ENCODE results near the gene ATXN7. TPM values are rescaled to one million over a fixed set of nuclear protein-coding genes. Genes with fewer than 3 reads are reported as not detected.

ATXN7 gene
- total and polyA plus RNA-seq, 2 of the 13 experiments (the other 11 are each of a cell fraction or from before 2014, with no cell fraction given): 13.8 to 20.0 TPM

DNA sequence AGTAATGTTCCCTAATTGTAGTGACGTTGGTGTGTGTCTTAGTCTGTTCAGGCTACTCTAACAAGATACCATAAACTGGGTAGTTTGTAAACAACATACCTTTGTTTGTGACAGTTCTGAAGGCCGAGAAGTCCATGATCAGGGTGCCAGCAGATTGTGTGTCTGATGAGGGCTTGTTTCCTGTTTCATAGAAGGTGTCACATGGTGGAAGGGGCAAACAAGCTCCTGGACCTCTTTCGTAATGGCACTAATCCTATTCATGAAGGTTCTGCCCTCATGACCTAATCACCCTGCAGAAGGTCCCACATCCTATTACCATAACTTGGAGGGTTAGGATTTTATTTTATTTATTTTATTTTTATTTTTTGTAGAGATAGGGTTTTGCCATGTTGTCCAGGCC lies 11.1 kb downstream of the ATXN7 start:
- WGBS (ENCODE audit: low lambda C conversion rate): 69% methylated on average over 2 of the region's 3 CpGs
- in situ Hi-C loops (cut with HindIII; ENCODE audit: extremely low pct_ligation_motif_present, low pct_unique_long_range_greater_than_20kb): no loop called here
- TF ChIP-seq MXI1 (IDR thresholded peaks at IDR 0.05; ENCODE audit: borderline replicate concordance, low read depth, low read length): 0 out of 3 replicates have a peak, but pooled peaks have one; percentile 19
- TF ChIP-seq ZNF430 (CRISPR knock-in tag; IDR thresholded peaks at IDR 0.05): no peak
- 0 out of 2 replicates have a peak, but pooled peaks have one; percentile 23 for TF ChIP-seq FOXK1 (CRISPR knock-in tag; IDR thresholded peaks at IDR 0.05; ENCODE audit: borderline replicate concordance, low read depth)
- TF ChIP-seq ETV5 (CRISPR knock-in tag; IDR thresholded peaks at IDR 0.05; ENCODE audit: borderline replicate concordance): peak; percentile 17; the same call in 1 of the 2 replicates
- peak; percentile 53; the same call in 1 of the 2 replicates for TF ChIP-seq BCL6 (CRISPR knock-in tag; IDR thresholded peaks at IDR 0.05)
- TF ChIP-seq, protein P1, sequence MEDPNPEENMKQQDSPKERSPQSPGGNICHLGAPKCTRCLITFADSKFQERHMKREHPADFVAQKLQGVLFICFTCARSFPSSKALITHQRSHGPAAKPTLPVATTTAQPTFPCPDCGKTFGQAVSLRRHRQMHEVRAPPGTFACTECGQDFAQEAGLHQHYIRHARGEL (CRISPR knock-in tag; IDR thresholded peaks at IDR 0.05): no peak
- TF ChIP-seq MTA3 (CRISPR knock-in tag; IDR thresholded peaks at IDR 0.05): no peak
- 0 out of 2 replicates have a peak, but pooled peaks have one; percentile 21 for TF ChIP-seq ELF3 (CRISPR knock-in tag; IDR thresholded peaks at IDR 0.05)
- 0 out of 2 replicates have a peak, but pooled peaks have one; percentile 15 for TF ChIP-seq NR2F6 (IDR thresholded peaks at IDR 0.05)
- peak; percentile 71; the same call in 1 of the 2 replicates for TF ChIP-seq NR2F6 (CRISPR knock-in tag; IDR thresholded peaks at IDR 0.05)
- TF ChIP-seq FOXP1 (IDR thresholded peaks at IDR 0.05): no peak
- peak; percentile 54 for TF ChIP-seq FOXP1 (CRISPR knock-in tag; IDR thresholded peaks at IDR 0.05)
- TF ChIP-seq MZF1 (CRISPR knock-in tag; IDR thresholded peaks at IDR 0.05; ENCODE audit: borderline replicate concordance): no peak
- peak; percentile 30; the same call in 1 of the 2 replicates for TF ChIP-seq RAD51 (IDR thresholded peaks at IDR 0.05; ENCODE audit: borderline replicate concordance)
- TF ChIP-seq FOXA3 (CRISPR knock-in tag; IDR thresholded peaks at IDR 0.05): 0 out of 2 replicates have a peak, but pooled peaks have one; percentile 27
- no peak for TF ChIP-seq EED (CRISPR knock-in tag; IDR thresholded peaks at IDR 0.05)
- TF ChIP-seq, protein P2, sequence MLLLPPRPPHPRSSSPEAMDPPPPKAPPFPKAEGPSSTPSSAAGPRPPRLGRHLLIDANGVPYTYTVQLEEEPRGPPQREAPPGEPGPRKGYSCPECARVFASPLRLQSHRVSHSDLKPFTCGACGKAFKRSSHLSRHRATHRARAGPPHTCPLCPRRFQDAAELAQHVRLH (CRISPR knock-in tag; IDR thresholded peaks at IDR 0.05; ENCODE audit: borderline replicate concordance, low read depth): 0 out of 2 replicates have a peak, but pooled peaks have one; percentile 26
- TF ChIP-seq CEBPG (CRISPR knock-in tag; IDR thresholded peaks at IDR 0.05): peak; percentile 51
- TF ChIP-seq ZNF264 (CRISPR knock-in tag; IDR thresholded peaks at IDR 0.05): peak; percentile 96
- TF ChIP-seq, protein P3, sequence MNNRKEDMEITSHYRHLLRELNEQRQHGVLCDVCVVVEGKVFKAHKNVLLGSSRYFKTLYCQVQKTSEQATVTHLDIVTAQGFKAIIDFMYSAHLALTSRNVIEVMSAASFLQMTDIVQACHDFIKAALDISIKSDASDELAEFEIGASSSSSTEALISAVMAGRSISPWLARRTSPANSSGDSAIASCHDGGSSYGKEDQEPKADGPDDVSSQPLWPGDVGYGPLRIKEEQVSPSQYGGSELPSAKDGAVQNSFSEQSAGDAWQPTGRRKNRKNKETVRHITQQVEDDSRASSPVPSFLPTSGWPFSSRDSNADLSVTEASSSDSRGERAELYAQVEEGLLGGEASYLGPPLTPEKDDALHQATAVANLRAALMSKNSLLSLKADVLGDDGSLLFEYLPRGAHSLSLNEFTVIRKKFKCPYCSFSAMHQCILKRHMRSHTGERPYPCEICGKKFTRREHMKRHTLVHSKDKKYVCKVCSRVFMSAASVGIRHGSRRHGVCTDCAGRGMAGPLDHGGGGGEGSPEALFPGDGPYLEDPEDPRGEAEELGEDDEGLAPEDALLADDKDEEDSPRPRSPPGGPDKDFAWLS (CRISPR knock-in tag; IDR thresholded peaks at IDR 0.05; ENCODE audit: borderline replicate concordance): no peak
- TF ChIP-seq, protein P4, sequence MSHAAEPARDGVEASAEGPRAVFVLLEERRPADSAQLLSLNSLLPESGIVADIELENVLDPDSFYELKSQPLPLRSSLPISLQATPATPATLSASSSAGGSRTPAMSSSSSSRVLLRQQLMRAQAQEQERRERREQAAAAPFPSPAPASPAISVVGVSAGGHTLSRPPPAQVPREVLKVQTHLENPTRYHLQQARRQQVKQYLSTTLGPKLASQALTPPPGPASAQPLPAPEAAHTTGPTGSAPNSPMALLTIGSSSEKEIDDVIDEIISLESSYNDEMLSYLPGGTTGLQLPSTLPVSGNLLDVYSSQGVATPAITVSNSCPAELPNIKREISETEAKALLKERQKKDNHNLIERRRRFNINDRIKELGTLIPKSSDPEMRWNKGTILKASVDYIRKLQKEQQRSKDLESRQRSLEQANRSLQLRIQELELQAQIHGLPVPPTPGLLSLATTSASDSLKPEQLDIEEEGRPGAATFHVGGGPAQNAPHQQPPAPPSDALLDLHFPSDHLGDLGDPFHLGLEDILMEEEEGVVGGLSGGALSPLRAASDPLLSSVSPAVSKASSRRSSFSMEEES (CRISPR knock-in tag; IDR thresholded peaks at IDR 0.05): peak; percentile 80

More for the DNA sequence above, 11.1 kb downstream of the ATXN7 start:
- Histone ChIP-seq H3K9me3 (ENCODE audit: low read length) (no peaks in the 10 kb centered on the region), H3K79me2 (ENCODE audit: insufficient read depth, low read length) (peaks cover 51% of the 10 kb centered on the region), H3K36me3 (replicated peaks in 1 of 2; ENCODE audit: control insufficient read depth in 1 of 2, insufficient read depth in 2 of 2, low read length in 2 of 2) (no peaks in the 10 kb centered on the region), H4K20me1 (ENCODE audit: insufficient read depth, low read length) (peaks cover 10% of the 10 kb centered on the region), H3K4me3 (replicated peaks in 1 of 3; ENCODE audit: insufficient read depth in 1 of 3, low read depth in 2 of 3, low read length in 3 of 3) (no peak overlapping the region), H3K4me1 (ENCODE audit: insufficient read depth, low read length) (peaks cover 45% of the 10 kb centered on the region), H2AFZ (ENCODE audit: low read length) (no peak overlapping the region), H3K27me3 (ENCODE audit: control insufficient read depth in 1 of 2, insufficient read depth in 2 of 2, low read length in 2 of 2) (no peaks in the 10 kb centered on the region), H3K4me2 (ENCODE audit: low read depth, low read length) (peak overlapping the region; percentile 34), H3K27ac (ENCODE audit: extremely low read length, insufficient read depth, low read length) (peak overlapping the region; percentile 33), H3K9ac (ENCODE audit: insufficient read depth, low read depth, low read length) (no peak overlapping the region)
- POLR2A ChIA-PET: interaction anchor here (1.3 to 1.6 kb wide), 2 partner anchors 11 to 37 kb away, joined by 6 to 9 read pairs; partner anchors contain the start of genes ATXN7, SCAANT1 and THOC7
- FAIRE-seq (peak; percentile 64), ATAC-seq (peak; percentile 85), DNase-seq (ENCODE audit: low spot score) (peak; percentile 75)
- CTCF ChIA-PET (ENCODE audit: low intra/inter-chr PET ratio, low total read pairs): no interaction called here
- BruUV-seq (replicated peaks): no TSS peak
- intact Hi-C loops (cut with micrococcal nuclease; ENCODE audit: unreplicated experiment): no loop called here

All from HepG2 (cell line).